ENCODE data around the gene MTHFD1L.
A peak's percentile ranks its signal among the peaks of the same experiment; 100 is the strongest.

MTHFD1L gene

GRCh38 chr6:151131324-151132007 is 266.0 kb downstream of the MTHFD1L start:
- ATAC-seq: no peak
- H3K9me3 Mint-ChIP-seq: peaks cover 4% of the 10 kb centered on the region
- no peaks in the 10 kb centered on the region for H3K36me3 Mint-ChIP-seq
- H3K4me1 Mint-ChIP-seq: no peaks in the 10 kb centered on the region
- H3K27ac Mint-ChIP-seq: no peak overlapping the region
- no peak overlapping the region for H3K4me3 Mint-ChIP-seq
- no peak for DNase-seq (ENCODE audit: low spot score in 2 of 2)

- H3K4me1 Mint-ChIP-seq: no peaks in the 10 kb centered on the region
- no peak overlapping the region for H3K4me3 Mint-ChIP-seq
- H3K9me3 Mint-ChIP-seq: peaks cover 4% of the 10 kb centered on the region
- no peaks in the 10 kb centered on the region for H3K36me3 Mint-ChIP-seq
- no peak for ATAC-seq
- DNase-seq (ENCODE audit: low spot score in 2 of 2): no peak
- H3K27ac Mint-ChIP-seq: no peak overlapping the region
Measured at GRCh38 chr6:151136141-151136755, 270.7 kb downstream of the MTHFD1L start.

GRCh38 chr6:151137542-151137941 is 272.0 kb downstream of the MTHFD1L start:
- H3K27ac Mint-ChIP-seq: no peak overlapping the region
- no peaks in the 10 kb centered on the region for H3K4me1 Mint-ChIP-seq
- ATAC-seq (no peak), DNase-seq (ENCODE audit: low spot score in 2 of 2) (no peak)
- H3K9me3 Mint-ChIP-seq: peaks cover 4% of the 10 kb centered on the region
- no peak overlapping the region for H3K4me3 Mint-ChIP-seq
- H3K36me3 Mint-ChIP-seq: no peaks in the 10 kb centered on the region

- Mint-ChIP-seq H3K36me3 (no peaks in the 10 kb centered on the region), H3K4me3 (no peak overlapping the region), H3K4me1 (no peaks in the 10 kb centered on the region), H3K9me3 (no peaks in the 10 kb centered on the region), H3K27ac (no peak overlapping the region)
- DNase-seq (ENCODE audit: low spot score in 2 of 2): no peak
- no peak for ATAC-seq
Measured at GRCh38 chr6:151139524-151139923, 274.0 kb downstream of the MTHFD1L start.

- Mint-ChIP-seq H3K27ac (no peak overlapping the region), H3K9me3 (no peaks in the 10 kb centered on the region), H3K4me3 (no peak overlapping the region), H3K4me1 (no peaks in the 10 kb centered on the region), H3K36me3 (no peaks in the 10 kb centered on the region)
- DNase-seq (ENCODE audit: low spot score in 2 of 2) (no peak), ATAC-seq (no peak)
Measured at GRCh38 chr6:151140767-151141166, 275.3 kb downstream of the MTHFD1L start.

- Mint-ChIP-seq H3K4me3 (no peak overlapping the region), H3K36me3 (no peaks in the 10 kb centered on the region), H3K9me3 (peaks cover under 1% of the 10 kb centered on the region), H3K27ac (no peak overlapping the region), H3K4me1 (no peaks in the 10 kb centered on the region)
- ATAC-seq: no peak
- DNase-seq (ENCODE audit: low spot score in 2 of 2): no peak
Measured at GRCh38 chr6:151141685-151142084, 276.2 kb downstream of the MTHFD1L start.

- ATAC-seq: peak; percentile 17
- no peaks in the 10 kb centered on the region for H3K4me1 Mint-ChIP-seq
- H3K4me3 Mint-ChIP-seq: no peak overlapping the region
- peaks cover 2% of the 10 kb centered on the region for H3K9me3 Mint-ChIP-seq
- H3K36me3 Mint-ChIP-seq: no peaks in the 10 kb centered on the region
- H3K27ac Mint-ChIP-seq: no peak overlapping the region
- no peak for DNase-seq (ENCODE audit: low spot score in 2 of 2)
Measured at GRCh38 chr6:151142676-151143075, 277.2 kb downstream of the MTHFD1L start.

GRCh38 chr6:151143337-151143736 is 277.8 kb downstream of the MTHFD1L start:
- ATAC-seq: no peak
- peak overlapping the region; percentile 10 for H3K27ac Mint-ChIP-seq
- H3K36me3 Mint-ChIP-seq: no peaks in the 10 kb centered on the region
- no peak overlapping the region for H3K4me3 Mint-ChIP-seq
- no peak for DNase-seq (ENCODE audit: low spot score in 2 of 2)
- peaks cover 2% of the 10 kb centered on the region for H3K9me3 Mint-ChIP-seq
- H3K4me1 Mint-ChIP-seq: no peaks in the 10 kb centered on the region

- Mint-ChIP-seq H3K4me1 (no peaks in the 10 kb centered on the region), H3K9me3 (peaks cover 2% of the 10 kb centered on the region), H3K4me3 (no peak overlapping the region), H3K27ac (peak overlapping the region; percentile 10), H3K36me3 (no peaks in the 10 kb centered on the region)
- ATAC-seq (no peak), DNase-seq (ENCODE audit: low spot score in 2 of 2) (no peak)
Measured at GRCh38 chr6:151143806-151144205, 278.3 kb downstream of the MTHFD1L start.

GRCh38 chr6:151147118-151147832 is 281.8 kb downstream of the MTHFD1L start:
- peaks cover 2% of the 10 kb centered on the region for H3K9me3 Mint-ChIP-seq
- no peak overlapping the region for H3K4me3 Mint-ChIP-seq
- ATAC-seq (no peak), DNase-seq (ENCODE audit: low spot score in 2 of 2) (no peak)
- H3K36me3 Mint-ChIP-seq: no peaks in the 10 kb centered on the region
- H3K4me1 Mint-ChIP-seq: no peaks in the 10 kb centered on the region
- no peak overlapping the region for H3K27ac Mint-ChIP-seq

- Mint-ChIP-seq H3K36me3 (no peaks in the 10 kb centered on the region), H3K4me1 (no peaks in the 10 kb centered on the region), H3K4me3 (no peak overlapping the region), H3K27ac (no peak overlapping the region), H3K9me3 (peaks cover 2% of the 10 kb centered on the region)
- ATAC-seq: no peak
- no peak for DNase-seq (ENCODE audit: low spot score in 2 of 2)
Measured at GRCh38 chr6:151148111-151148510, 282.6 kb downstream of the MTHFD1L start.

- no peaks in the 10 kb centered on the region for H3K4me1 Mint-ChIP-seq
- peaks cover 2% of the 10 kb centered on the region for H3K9me3 Mint-ChIP-seq
- H3K36me3 Mint-ChIP-seq: no peaks in the 10 kb centered on the region
- no peak for ATAC-seq
- no peak overlapping the region for H3K4me3 Mint-ChIP-seq
- DNase-seq (ENCODE audit: low spot score in 2 of 2): no peak
- H3K27ac Mint-ChIP-seq: no peak overlapping the region
Measured at GRCh38 chr6:151149793-151150192, 284.3 kb downstream of the MTHFD1L start.

All from stimulated activated effector memory CD8-positive, alpha-beta T cell treated with anti-CD3 and anti-CD28 coated beads, Interleukin-12 subunit alpha, Interleukin-12 subunit beta, amount 100 ng/mL, for 72 hours (primary cell).